WI38 (cell line): Measurements from ENCODE around the gene CD2AP.

Experiments used
- H3K4me3 ChIP-seq: 2 replicates; pipeline ENCODE4 v1.5.1; 2011; ENCODE audit warnings: low read depth, mild to moderate bottlenecking, control low read depth, low read length
- CTCF ChIP-seq: IDR thresholded peaks from 2 replicates; pipeline ENCODE4 v1.5.1; 2012; ENCODE audit warnings: low read depth, mild to moderate bottlenecking, control low read depth, low read length

The CD2AP gene

GRCh38 chr6:47525330-47526057 is 47.9 kb downstream of the CD2AP start:
- TF ChIP-seq CTCF = no peak
- H3K4me3 ChIP-seq = no peak overlapping the region

- TF ChIP-seq CTCF = no peak
- H3K4me3 ChIP-seq = no peak overlapping the region
Observed at GRCh38 chr6:47527274-47527673, 49.7 kb downstream of the CD2AP start.

DNA sequence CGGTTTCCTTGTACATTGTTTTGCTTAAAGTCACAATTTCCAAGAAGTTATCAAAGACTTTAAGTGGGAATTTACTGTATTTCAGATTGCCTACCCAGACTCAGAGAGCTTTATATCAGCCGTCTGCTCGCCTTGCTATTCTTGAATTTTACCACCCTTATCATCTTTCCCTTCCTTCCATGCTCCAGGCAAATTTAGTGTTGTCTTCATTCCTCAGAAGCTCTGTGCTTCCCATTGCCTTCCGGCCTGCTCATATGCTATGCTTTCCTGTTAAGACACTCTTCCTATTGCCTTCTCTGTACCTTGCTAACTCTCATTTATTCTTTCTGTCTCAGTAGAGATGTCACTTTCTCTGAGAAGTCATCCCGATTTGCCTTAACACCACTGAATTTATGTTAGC is 52.1 kb downstream of the CD2AP start:
- H3K4me3 ChIP-seq = no peak overlapping the region
- no peak for TF ChIP-seq CTCF

DNA sequence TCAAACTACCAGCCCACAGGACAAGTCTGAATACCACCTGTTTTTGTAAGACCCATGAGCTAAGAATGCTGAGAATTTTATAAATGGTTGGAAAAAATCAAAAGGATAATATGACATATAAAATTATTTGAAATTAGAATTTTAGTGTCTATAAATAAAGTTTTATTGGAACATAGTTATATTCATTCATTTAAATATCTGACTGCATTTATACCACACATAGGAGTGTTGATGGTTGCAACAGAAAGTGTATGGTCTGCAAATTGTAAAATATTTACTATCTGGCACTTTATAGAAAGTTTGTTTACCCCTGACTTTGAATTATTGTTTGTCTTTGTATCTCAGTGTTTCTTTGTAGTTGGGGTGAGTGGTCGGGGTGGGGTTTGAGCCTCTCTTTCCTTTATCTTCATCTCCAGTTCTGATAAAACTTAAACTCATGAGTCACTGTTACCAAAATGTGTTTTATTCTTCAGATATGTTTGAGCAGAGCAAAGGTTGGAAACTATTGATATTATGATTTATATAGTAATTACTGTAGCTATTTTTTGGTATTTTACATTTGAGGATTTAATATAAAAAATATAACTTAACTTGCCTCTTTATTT is 55.5 kb downstream of the CD2AP start:
- no peak overlapping the region for H3K4me3 ChIP-seq

DNA sequence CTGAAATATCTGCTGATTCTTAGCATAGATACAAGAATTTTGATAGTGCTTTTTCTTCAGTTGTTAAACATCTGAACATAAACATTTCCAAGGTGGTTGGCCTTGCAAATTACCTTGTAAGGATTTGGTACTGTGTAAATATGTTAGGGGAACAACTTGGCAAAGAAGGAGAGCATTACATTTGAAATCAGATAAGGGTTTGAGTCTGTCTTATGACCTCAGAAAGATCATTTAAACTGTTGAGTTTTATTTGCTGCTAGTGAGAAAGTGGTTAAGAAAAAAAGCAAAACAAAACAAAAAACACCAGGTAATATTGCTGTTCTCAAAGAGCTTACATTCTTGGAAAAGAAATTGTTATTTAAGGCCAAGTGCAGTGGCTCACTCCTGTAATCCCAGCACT is 56.5 kb downstream of the CD2AP start:
- no peak for TF ChIP-seq CTCF
- no peak overlapping the region for H3K4me3 ChIP-seq

More for the DNA sequence above, 55.5 kb downstream of the CD2AP start:
- TF ChIP-seq CTCF = no peak

DNA sequence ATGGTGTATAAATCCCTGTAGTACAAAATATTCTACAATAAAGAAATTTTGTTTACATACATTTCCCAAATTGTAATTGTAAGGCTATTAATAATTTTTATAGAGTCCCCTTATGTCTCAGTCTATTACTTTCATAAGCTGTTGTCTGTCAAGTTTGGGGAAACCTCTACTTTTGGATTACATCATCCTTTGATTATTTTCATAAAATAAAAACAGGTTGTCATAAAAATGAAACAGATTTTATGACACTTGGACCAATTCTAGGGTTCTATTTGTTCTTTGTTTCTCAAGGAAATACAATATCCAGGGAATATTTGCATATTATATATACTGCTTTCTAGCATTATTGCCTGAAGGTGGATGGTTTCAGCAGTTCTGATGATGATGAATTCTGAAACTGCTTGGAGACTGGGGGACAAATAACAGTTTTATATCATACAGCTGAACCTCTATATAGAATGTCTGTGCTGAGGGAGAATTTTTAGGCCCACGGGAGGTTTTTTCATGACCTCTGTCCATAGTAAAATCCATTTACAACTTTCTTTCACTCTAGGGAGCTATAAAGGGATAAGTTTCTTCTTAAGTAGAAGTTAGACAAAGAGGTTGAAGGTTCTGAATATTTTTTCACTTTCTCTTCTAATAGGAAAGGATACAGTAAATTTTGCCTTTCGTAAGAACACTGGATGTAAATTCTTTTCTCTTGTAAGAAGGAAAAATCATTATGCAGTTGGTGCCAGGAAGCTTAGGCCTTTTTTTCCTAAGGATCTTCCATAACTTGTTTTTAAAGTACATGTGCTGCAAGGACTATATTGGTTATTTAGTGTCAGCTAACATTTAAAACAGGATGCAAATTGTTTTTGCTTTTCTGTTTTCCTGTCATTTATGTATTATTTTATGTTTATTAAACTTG is 58.0 kb downstream of the CD2AP start:
- no peak overlapping the region for H3K4me3 ChIP-seq
- no peak for TF ChIP-seq CTCF
